ENCODE measurements around the gene MOCOS.

- TF ChIP-seq POLR2A (IDR thresholded peaks at IDR 0.05): no peak
- TF ChIP-seq, protein P1, sequence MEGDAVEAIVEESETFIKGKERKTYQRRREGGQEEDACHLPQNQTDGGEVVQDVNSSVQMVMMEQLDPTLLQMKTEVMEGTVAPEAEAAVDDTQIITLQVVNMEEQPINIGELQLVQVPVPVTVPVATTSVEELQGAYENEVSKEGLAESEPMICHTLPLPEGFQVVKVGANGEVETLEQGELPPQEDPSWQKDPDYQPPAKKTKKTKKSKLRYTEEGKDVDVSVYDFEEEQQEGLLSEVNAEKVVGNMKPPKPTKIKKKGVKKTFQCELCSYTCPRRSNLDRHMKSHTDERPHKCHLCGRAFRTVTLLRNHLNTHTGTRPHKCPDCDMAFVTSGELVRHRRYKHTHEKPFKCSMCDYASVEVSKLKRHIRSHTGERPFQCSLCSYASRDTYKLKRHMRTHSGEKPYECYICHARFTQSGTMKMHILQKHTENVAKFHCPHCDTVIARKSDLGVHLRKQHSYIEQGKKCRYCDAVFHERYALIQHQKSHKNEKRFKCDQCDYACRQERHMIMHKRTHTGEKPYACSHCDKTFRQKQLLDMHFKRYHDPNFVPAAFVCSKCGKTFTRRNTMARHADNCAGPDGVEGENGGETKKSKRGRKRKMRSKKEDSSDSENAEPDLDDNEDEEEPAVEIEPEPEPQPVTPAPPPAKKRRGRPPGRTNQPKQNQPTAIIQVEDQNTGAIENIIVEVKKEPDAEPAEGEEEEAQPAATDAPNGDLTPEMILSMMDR (IDR thresholded peaks at IDR 0.05): no peak
These were observed 2.1 kb upstream of the MOCOS start for GRCh38 chr18:36185157-36185556.
